NCI-H146 treated with DMSO at 0.1 percent for 48 hours (cell line): ENCODE results near the gene SPEG.

Experiments
- DNase-seq: peaks from one replicate; lab custom pipeline; 2025; ENCODE audit not compliant: unreplicated experiment; lab: John Stamatoyannopoulos, UW

The SPEG gene

DNA sequence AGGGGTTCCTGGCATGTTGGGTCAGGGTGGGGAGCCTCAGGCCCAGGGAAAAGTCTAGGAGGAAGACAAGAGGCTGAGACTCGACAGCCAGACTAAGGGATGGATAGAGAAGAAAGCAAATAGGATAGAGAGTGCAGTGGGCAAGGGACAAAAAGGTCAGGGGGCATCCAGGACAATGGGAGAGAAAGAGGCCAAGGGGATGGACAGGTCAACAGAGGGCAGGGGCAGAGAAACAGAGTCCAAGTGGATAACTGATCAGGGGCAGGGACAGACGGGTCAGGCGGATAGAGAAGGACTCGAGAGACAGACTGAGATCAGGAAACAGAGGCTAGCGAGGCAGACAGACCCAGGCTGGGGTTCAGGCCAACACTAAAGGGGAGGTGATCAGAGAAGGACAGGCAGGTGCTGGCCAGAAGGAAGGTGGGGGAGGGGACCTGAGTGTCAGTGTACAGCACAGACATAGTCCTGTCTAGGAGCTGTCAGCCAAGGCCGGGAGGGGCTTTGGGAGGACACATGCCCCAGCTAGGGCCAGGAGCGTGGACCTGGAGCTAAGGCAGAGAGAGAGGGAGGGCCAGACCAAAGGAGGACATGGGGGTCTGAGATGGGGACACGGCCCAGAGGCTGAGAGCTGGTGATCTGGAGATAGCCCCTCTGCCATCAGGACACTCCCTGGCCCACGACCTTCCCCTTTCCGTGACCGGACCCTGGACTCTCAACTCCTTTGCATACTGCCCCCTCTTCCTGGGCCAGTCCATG, 91.9 kb downstream of the SPEG start:
- no peak for DNase-seq

DNA sequence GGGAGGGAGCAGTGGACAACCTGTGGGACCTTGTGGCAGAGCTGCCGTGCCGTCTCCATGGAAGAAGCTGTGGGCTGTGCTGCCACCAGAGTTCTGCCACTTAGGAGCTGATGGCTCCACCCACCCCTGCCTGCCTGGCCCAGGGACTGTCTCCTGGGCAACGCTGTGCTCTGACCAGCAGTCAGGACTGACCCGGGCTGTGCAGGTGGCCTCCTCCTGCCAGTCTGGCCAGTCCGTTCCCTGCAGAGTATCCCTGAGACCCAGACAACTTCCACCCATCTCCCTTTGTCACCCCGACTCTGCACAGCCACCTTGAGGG, 92.4 kb downstream of the SPEG start:
- DNase-seq = no peak

DNA sequence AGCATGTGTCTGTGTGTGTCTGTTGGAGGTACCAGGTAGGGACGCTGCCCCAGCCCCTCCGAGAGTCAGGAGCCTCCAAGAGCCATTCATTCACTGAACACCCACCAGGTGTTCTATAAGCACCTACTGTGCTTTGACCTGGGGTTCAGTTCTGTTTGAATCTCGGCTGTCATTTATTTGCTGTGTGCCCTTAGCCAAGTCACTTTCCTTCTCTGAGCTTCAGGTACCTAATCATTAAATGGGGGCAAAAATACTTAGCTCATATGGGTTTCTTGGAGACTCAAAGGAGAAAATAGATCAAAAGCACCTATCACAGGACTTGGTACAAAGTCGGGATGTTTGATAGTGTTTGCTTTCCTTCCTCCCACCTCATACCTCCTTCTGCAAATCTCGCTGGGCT, 92.8 kb downstream of the SPEG start:
- no peak for DNase-seq

DNA sequence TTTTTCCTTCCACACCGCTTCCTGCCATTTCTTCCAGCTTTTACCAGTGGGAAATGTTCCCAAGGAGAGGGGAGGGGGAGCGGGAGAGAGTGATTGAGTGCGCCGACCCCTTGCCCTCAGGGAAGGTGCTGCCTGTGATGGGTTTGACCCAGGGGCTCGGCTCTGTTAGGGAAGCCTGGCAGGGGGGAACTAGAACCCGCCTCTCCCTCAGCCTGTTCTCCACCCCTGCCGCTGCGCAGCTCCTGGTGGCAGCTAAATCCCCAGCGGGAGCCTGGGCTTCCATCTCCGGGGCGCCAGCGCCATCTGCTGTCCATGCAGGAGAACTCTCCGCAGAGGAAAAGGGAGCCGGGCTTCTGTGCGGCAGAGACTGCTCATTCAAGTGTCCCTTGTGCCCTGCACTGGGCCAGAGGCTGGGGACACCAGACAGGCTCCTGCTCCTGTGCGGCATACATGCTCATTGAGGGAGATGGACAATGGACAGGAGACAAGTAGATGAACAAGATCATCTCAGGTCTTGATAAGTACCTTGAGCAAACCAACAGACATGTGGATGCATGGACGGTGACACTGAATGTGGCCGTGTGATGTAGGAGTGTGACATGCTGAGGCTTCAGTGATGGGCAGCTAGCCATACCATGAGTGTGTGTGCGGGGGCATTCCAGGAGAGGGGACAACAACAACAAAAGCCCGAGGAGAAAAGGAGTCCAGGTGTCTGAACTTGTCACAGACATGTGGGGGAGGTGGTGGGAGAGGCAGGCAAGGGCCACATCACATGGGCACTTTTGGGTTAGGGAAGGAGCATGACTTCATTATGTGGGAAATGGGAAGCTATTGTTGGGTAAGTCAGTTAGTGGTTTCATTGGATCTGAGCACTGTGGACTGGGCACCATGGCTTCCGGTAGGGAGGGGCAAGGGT, 95.7 kb downstream of the SPEG start:
- peak; percentile 18 for DNase-seq

DNA sequence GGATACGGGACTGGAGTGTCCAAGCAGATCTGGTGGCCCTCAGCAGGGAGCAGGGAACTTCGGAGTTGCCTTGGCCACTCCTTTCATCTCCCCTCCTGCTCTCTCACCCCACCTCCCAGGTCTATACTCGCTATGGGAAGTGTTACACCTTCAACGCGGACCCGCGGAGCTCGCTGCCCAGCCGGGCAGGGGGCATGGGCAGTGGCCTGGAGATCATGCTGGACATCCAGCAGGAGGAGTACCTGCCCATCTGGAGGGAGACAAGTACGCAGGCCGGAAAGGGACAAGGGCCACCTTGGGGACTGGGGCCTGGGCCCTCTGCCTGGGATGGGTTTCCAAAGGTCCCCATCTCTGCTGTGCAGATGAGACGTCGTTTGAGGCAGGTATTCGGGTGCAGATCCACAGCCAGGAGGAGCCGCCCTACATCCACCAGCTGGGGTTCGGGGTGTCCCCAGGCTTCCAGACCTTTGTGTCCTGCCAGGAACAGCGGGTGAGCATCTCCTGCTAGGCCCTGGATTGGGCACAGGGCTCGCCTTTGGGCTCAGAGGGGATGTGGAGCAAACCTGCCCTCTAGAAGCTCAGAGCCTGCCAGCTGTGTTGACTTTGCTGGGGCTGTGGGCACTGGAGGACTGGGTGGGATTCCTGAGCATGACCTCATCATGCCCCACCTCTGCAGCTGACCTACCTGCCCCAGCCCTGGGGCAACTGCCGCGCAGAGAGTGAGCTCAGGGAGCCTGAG, 97.2 kb downstream of the SPEG start:
- DNase-seq = no peak

DNA sequence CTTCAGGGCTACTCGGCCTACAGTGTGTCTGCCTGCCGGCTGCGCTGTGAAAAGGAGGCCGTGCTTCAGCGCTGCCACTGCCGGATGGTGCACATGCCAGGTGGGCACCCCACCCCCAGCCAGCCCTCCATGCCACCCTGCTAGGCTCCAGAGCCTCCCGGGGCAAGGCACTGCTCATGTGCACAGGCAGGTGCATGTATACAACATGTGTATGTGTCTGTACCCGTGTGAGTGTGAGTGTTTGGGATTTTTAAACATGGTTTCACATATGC, 97.7 kb downstream of the SPEG start:
- DNase-seq = no peak

DNA sequence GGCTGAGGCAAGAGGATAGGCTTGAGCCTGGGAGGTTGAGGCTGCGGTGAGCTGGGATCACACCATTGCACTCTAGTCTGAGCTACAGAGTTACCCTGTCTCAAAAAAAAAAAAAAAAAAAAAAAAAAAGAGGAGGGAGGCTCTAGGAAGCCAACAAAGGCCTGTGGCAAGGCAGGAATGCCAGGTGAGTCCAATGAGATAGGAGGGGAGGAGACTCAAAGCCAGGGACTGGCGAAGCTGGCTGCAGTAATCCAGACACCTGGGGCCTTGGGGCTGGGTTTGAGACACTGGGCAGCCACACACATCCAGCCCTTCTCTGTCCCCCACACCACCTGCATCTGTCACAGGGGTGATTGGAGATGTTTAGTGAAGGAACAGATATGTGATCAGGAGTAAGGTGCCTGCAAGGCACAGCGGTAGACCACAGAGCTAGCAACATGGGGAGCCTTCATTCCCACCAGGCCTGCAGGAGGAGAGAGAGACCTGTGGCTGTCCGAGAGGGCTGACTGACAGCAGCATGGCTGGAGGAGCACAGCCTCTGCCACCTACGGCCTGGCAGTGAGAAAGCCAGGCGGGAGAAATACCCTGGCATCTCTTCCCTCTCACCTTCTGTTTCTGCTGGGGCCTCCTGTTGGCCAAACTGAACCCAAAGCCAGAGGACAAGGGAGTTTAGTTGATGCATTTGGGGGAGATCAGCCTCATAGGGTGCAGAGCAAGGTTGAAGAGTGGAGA, 99.5 kb downstream of the SPEG start:
- DNase-seq = no peak

DNA sequence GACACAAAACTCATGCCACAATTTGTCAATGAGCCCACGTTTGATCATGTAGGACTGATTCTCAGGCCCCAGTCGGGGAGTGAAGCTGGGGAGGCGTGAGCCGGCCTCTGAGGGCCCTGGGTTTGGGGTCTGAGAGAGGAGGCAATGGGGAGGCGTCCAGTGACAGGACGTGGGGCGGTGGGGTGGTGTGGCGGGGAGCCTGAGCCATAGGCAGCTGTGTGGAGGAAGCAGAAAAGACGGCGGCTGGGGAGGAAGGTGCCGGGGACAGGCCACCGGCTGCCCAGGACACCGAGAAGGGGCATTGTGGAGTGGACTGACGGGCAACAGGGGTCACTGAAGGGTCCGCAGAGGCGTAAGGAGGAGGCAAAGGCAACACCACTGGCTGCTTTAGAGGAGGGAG, 101.8 kb downstream of the SPEG start:
- no peak for DNase-seq

DNA sequence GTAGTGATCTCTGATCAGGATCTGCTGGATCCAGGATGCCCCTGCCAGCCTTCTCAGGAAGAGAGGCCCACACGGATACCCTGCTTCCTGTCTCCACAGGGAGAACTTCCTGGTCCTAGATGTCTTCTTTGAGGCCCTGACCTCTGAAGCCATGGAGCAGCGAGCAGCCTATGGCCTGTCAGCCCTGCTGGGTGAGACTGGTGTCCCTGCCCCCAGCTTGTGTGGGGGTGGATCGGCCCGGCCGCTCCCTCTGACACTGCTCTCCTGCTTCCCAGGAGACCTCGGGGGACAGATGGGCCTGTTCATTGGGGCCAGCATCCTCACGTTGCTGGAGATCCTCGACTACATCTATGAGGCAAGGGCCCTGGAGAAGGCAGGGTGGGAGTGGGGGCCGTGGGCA, 102.3 kb downstream of the SPEG start:
- no peak for DNase-seq

DNA sequence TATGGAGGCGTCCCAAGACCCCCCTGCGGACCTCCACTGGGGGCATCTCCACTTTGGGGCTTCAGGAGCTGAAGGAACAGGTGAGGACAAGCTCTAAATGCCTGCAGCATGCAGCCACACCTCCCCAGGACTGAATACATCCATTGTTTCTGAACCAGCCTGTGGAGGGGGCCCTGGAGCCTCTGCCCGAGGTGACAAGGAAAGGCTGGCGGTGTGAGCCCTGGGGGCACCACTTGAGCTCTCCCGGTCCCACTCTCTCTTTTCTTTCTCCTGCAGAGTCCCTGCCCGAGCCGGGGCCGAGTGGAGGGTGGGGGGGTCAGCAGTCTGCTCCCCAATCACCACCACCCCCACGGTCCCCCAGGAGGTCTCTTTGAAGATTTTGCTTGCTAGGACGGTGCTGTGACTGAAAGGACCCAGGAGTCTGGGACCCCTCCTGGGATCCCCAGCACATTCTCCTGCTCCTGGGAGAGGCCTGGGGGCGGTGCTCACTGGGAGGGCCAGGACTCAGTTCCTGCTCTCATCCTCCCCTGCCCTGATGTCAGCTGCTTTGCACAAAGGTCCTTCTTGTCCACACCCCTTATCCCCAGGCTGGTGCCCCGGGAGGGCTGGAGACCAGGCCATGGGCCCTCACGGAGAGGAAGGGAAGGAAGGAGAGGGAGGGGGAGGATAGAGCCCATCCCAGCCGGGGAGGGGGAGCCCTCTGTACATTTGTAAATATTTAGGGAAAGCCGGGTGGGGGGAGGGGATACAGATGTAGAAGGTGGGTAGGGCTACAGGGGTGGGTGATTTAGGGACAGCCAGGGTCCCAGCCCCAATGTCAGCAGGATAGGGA, 103.2 kb downstream of the SPEG start:
- DNase-seq = no peak

DNA sequence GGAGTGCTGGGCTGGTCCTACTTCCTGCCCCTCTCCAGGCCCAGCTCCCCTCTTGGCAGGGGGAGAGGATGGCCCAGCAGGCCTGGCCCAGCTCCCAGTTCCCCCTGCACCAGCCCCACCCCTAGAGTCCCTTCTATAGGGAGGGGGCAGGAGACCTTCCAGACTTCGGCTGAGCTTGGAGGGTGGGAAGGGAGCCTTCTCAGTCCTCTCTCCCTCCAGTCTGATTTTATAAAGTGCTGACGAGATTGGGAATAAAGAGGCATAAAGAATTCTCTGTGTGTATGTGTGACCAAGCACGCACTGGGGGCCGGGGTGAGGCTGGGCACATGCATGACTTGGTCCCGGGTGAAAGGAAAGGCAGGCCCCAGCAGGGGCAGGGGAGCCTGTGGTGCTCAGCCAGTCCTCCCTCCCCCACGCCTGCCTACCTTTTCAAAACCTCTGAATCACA, 103.9 kb downstream of the SPEG start:
- no peak for DNase-seq

DNA sequence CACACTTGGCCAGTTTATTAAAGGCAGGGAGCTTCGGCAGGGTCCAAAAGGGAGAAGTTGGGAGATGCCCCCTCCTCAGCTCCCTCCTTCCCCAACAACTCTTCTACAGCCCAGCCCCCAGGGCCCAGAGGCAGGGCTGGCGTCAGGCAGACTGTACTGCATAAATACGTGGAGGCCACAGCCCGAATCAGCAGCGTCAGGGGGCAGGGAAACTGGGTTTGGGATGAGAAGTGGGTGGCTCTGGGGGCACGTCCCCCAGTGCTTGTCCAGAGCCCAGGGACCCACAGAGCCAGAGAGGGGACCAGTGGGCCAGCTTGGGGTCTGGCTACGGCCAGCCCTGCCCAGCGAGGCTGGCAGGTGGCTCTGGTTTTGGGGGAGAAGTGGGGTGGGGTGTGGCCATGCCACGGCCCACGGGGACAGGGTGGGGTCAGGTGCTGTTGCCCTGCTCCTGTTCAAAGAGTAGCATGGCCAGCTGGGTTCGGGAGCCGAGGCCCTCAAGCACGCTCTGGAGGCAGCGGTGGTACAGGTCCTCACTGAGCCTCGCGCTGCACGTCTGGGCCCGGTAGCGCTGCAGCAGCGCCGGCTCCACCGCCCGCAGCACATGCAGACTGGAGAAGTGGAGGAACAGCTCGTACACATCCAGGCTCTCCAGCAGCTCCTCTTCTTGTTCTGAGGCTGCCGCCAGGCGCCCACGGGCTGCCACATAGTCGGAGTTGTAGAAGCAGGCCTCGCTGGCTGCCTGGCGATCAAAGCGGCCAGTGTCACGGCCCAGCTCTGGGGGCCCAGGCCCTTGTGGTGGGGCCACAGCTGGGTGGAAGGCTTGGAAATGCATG, 104.5 kb downstream of the SPEG start:
- DNase-seq = no peak

DNA sequence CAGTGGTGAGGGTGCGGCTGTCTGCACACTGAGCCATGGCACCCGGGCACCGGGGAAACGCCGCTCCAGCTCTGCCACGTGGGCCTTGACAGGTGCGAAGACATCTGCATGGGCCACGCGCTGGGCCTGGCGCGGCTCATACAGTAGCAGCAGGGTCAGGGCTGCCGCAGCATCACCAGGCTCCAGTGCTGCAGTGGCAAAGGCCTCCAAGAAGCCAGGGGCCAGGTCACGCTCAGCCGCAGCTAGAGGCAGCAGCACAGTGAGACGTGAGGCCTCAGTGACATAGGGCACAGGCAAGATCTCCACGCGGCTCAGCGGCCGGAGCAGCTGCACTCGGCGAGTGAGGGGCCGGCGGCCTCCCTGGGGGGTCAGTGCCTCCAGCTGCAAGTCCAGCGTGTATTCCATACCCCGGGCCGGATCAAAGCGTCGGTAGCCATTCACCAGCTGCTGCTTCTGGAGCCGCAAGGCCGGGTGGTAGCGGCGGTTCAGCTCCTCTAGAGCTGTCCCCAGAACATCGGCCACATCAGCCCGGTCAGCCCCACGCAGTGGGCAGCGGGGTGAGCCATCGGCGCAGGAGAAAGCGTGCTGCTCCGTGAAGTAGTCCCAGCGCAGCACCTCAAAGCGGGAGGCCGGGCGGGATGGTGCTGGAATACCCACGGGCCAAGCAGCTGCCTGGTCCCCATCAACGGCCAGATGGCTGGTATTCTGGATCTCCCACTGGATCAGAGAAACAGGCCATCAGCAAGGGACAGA, 105.5 kb downstream of the SPEG start:
- DNase-seq = no peak

DNA sequence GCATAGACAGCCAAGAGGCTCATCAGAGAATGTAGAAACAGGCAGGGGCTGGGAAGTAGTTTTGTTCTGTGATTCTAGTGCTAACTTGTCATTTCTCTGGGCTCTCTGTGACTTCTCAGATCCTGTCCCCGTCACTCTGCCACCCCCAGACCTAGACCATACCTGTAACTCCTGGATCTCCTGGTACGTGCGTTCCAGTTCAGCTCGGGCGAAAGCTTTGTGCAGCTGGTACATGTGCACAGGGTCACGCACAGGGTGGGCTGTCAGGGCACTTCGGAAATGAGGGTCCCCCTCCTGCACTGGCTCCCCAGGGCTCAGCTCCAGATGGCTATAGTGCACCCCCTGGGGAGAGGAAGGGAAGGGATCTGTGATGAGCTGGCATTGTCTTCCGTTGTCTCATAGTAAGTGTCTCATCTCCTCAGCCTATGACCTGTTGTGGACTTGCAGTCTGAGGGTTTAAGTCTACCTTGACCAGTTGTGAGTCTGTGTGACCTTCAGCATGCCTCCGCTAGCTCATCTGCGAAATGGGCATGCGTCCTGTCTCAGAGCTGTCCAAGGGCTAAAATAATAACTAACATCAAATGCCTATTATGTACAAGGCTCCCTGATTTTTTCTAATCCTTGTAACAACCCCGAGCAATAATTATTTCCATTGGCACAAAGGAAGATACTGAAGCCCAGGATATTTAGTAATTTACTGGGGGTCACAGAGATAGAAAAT, 106.3 kb downstream of the SPEG start:
- DNase-seq = no peak

DNA sequence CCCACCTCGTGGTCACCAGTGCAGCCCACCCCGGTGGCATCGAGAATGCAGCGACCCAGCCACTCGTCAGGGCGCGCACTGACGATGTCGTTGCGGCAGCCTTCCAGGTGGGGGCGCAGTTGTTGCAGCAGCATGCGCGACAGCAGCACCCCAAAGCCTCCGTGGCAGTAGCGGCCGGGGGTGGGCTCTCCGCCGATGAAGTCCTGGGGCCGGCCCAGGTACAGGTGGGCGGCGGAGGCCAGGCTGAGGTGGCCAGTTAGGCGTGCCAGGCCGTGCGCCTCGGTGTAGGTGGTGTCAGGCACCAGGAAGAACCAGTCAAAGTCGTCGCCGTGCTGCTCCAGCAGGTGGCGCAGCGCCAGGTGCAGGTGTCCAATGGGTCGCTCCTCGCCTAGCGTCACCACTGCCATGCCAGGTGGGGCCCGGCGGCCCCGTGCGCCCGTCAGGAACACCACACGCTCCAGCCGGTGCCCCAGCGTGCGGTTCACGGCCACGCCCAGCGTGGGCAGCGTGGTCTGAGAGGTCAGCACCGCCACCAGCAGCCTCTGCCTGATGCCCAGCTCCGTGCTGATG, 107.1 kb downstream of the SPEG start:
- DNase-seq = peak; percentile 56

DNA sequence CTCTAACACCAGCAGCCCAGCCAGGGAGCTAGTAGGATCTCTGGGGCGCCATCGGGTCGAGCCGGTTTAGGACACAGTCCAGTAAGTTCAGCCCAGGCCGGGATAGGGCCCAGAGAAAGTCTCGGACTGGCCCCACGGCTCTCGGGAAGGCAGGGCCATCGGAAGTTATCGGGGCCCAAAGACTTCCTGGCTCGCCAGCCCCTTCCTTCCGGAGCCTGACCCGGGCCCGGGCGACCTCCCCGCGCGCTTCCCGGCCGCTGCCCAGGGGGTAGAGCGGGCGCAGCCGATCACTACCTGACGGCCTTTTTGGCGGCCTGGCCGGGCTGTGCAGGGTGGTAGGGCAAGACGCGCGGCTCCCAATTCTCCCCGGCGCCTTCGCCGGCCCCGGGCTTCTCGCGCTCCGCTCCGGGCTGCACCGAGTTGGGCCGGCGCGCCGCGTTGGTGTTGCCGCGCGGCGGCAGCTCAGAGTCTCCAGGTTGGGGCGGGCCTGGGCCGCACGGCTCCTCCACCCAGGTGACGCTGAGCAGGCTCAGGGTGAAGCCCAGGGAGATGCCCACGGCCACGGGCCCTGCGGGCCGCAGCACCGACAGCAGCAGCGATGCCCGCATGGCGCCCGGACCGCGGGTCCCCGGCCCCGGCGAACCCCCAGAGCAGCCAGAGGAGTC, 108.4 kb downstream of the SPEG start:
- no peak for DNase-seq

DNA sequence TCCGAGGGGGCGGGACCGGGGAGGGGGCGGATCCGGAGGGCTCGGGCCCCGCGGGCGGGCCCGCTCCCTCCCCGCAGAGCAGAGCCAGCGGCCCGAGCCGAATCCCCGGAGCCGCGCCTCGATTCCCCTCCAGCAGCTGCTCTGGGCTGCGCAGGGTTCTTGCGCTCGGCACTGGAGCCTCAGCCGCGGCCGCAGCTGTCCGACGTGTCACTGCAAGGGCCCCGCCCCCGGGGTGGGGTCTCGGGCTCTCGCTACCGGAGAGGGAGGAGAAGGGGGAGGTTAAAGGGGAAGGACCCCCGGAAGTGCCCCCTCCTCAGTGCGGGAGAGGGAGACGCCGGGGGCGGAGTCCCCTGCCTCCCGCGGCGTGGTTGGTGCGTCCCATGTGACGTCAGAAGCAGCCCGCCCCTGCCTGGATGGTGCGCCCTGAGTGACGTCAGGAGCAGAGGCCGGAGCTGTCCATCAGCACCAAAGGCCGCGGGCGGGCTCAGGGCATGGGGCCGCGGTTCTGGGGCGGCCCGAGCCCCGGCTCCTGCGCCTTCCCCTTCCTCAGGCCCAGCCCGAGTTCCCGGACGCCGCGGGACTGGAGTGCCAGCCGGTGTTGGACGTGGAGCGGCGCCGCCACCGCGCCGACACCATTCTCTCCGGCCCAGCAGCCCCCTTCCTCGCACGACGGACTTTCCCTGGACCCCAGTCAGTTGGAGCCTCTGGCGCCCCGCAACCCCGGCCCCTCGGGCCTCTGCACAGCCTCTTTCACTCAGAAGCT, 109.1 kb downstream of the SPEG start, which contains the start of the genes CHPF and TMEM198:
Gene CHPF (minus strand): TSS at position 214 of the 763 bp plus-strand sequence. CDS start 271 bp downstream, outside the sequence.
Gene TMEM198 (plus strand): TSS at position 433 of the 763 bp plus-strand sequence. CDS start 700 bp downstream, outside the sequence.
- peak; percentile 84 for DNase-seq
